GM19324 (cell line): Measurements from ENCODE around the gene GAS2.

Experiments used
- ATAC-seq: cut with Tn5 transposase; IDR thresholded peaks from one replicate; pipeline ENCODE4 v1.9.1; 2021; ENCODE audit warnings: mild to moderate bottlenecking, moderate library complexity; ENCODE audit not compliant: unreplicated experiment, low FRiP score

The GAS2 gene

GRCh38 chr11:22785251-22785650 is 118.8 kb downstream of the GAS2 start:
- ATAC-seq = no peak

- ATAC-seq = peak; percentile 94
Measured at GRCh38 chr11:22786475-22786874, 120.1 kb downstream of the GAS2 start.

GRCh38 chr11:22787055-22787454 is 120.6 kb downstream of the GAS2 start:
- ATAC-seq = no peak

GRCh38 chr11:22787551-22788162 is 121.2 kb downstream of the GAS2 start:
- ATAC-seq = no peak

GRCh38 chr11:22792497-22792896 is 126.1 kb downstream of the GAS2 start:
- ATAC-seq = no peak

- no peak for ATAC-seq
Measured at GRCh38 chr11:22795914-22796313, 129.5 kb downstream of the GAS2 start.

- ATAC-seq = no peak
Measured at GRCh38 chr11:22797047-22797446, 130.6 kb downstream of the GAS2 start.

- ATAC-seq = no peak
Measured at GRCh38 chr11:22798901-22799300, 132.5 kb downstream of the GAS2 start.

- no peak for ATAC-seq
Measured at GRCh38 chr11:22800482-22800881, 134.1 kb downstream of the GAS2 start.

GRCh38 chr11:22802861-22803260 is 136.4 kb downstream of the GAS2 start:
- no peak for ATAC-seq

- no peak for ATAC-seq
Measured at GRCh38 chr11:22807391-22807790, 141.0 kb downstream of the GAS2 start.

GRCh38 chr11:22807855-22808570 is 141.6 kb downstream of the GAS2 start:
- peak; percentile 85 for ATAC-seq

GRCh38 chr11:22808571-22809197 is 142.3 kb downstream of the GAS2 start:
- ATAC-seq = peak; percentile 43

GRCh38 chr11:22809893-22810292 is 143.5 kb downstream of the GAS2 start:
- no peak for ATAC-seq

- no peak for ATAC-seq
Measured at GRCh38 chr11:22822203-22822602, 155.8 kb downstream of the GAS2 start.

- ATAC-seq = no peak
Measured at GRCh38 chr11:22828373-22828772, 162.0 kb downstream of the GAS2 start.

GRCh38 chr11:22829231-22830081 is 163.0 kb downstream of the GAS2 start, which contains the start of gene SVIP:
SVIP (minus strand) TSS chr11:22829801; CDS start chr11:22829748, 53 bp downstream.
- ATAC-seq = peak; percentile 95

- ATAC-seq = no peak
Measured at GRCh38 chr11:22830082-22830414, 163.6 kb downstream of the GAS2 start.

GRCh38 chr11:22832315-22833015 is 166.1 kb downstream of the GAS2 start:
- ATAC-seq = no peak

GRCh38 chr11:22846726-22847125 is 180.3 kb downstream of the GAS2 start:
- no peak for ATAC-seq
